Measurements from ENCODE around the gene CD81. TPM values are rescaled to one million over a fixed set of nuclear protein-coding genes. Genes with fewer than 3 reads are reported as not detected.

Gene CD81
- total and polyA plus RNA-seq, 2 experiments from 2014 or later, result 88.6 to 290 TPM

GRCh38 chr11:2348986-2349385, 28.1 kb upstream of the CD81 start:
- Histone ChIP-seq H3K9me2 (ENCODE audit: insufficient read depth) (no peaks in the 10 kb centered on the region), H3K27ac (ENCODE audit: low read depth) (no peak overlapping the region), H3K27me3 (ENCODE audit: insufficient read depth) (no peaks in the 10 kb centered on the region), H3F3A (replicated peaks; ENCODE audit: low read depth) (no peaks in the 10 kb centered on the region), H3K4me3 (no peak overlapping the region), H3K4me2 (no peak overlapping the region), H2AFZ (no peak overlapping the region), H3K4me1 (ENCODE audit: insufficient read depth) (no peaks in the 10 kb centered on the region), H4K20me1 (replicated peaks; ENCODE audit: insufficient read depth) (no peaks in the 10 kb centered on the region), H3K36me3 (ENCODE audit: insufficient read depth) (peaks cover 3% of the 10 kb centered on the region), H3K79me2 (replicated peaks; ENCODE audit: insufficient read depth) (no peaks in the 10 kb centered on the region)
- peaks cover 14% of the 10 kb centered on the region; the same call in 2 of the 3 replicates for H3K36me3 Mint-ChIP-seq (ENCODE audit: low read depth)
- peaks cover 60% of the 10 kb centered on the region for H3K9me3 Mint-ChIP-seq
- DNase-seq (ENCODE audit: low spot score) (no peak), ATAC-seq (no peak)
- H3K4me3 Mint-ChIP-seq, result no peak overlapping the region
- H3K27me3 Mint-ChIP-seq (ENCODE audit: insufficient read depth, low read depth, poor library complexity), result peaks cover 26% of the 10 kb centered on the region
- no peaks in the 10 kb centered on the region; the same call in 2 of the 3 replicates for H3K4me1 Mint-ChIP-seq
- no peak for TF ChIP-seq JUNB (IDR thresholded peaks at IDR 0.05; ENCODE audit: unreplicated experiment)
- no peak for TF ChIP-seq CREB1 (CRISPR knock-in tag; IDR thresholded peaks at IDR 0.05; ENCODE audit: low read depth)
- TF ChIP-seq REST (IDR thresholded peaks at IDR 0.05; ENCODE audit: unreplicated experiment), result no peak
- TF ChIP-seq POLR2AphosphoS5 (IDR thresholded peaks at IDR 0.05; ENCODE audit: low read depth), result no peak
- TF ChIP-seq ZNF331 (CRISPR knock-in tag; IDR thresholded peaks at IDR 0.05; ENCODE audit: low read depth), result no peak
- no peak for TF ChIP-seq EZH2phosphoT487 (IDR thresholded peaks at IDR 0.05; ENCODE audit: unreplicated experiment)
- TF ChIP-seq ZNF114 (CRISPR knock-in tag; IDR thresholded peaks at IDR 0.05), result no peak
- TF ChIP-seq CTCF (conservative IDR thresholded peaks at IDR 0.05; ENCODE audit: low read depth in 2 of 2), result no peak
- H3K27ac Mint-ChIP-seq, result no peak overlapping the region

- Mint-ChIP-seq H3K27me3 (ENCODE audit: insufficient read depth, low read depth, poor library complexity) (peaks cover 24% of the 10 kb centered on the region), H3K36me3 (ENCODE audit: low read depth) (peaks cover 15% of the 10 kb centered on the region; the same call in 2 of the 3 replicates), H3K4me1 (no peaks in the 10 kb centered on the region; the same call in 2 of the 3 replicates), H3K9me3 (peaks cover 57% of the 10 kb centered on the region), H3K4me3 (no peak overlapping the region), H3K27ac (no peak overlapping the region)
- Histone ChIP-seq H3K27me3 (ENCODE audit: insufficient read depth) (no peaks in the 10 kb centered on the region), H3K9me2 (ENCODE audit: insufficient read depth) (no peaks in the 10 kb centered on the region), H3K36me3 (ENCODE audit: insufficient read depth) (peaks cover 3% of the 10 kb centered on the region), H4K20me1 (replicated peaks; ENCODE audit: insufficient read depth) (no peaks in the 10 kb centered on the region), H3K4me1 (ENCODE audit: insufficient read depth) (no peaks in the 10 kb centered on the region), H2AFZ (no peak overlapping the region), H3K79me2 (replicated peaks; ENCODE audit: insufficient read depth) (no peaks in the 10 kb centered on the region), H3F3A (replicated peaks; ENCODE audit: low read depth) (no peaks in the 10 kb centered on the region), H3K27ac (ENCODE audit: low read depth) (no peak overlapping the region), H3K4me3 (no peak overlapping the region), H3K4me2 (no peak overlapping the region)
- no peak for ATAC-seq
- DNase-seq (ENCODE audit: low spot score), result no peak
- TF ChIP-seq ETS1 (IDR thresholded peaks at IDR 0.05) (no peak), POLR2AphosphoS5 (IDR thresholded peaks at IDR 0.05; ENCODE audit: low read depth) (no peak), EZH2 (IDR thresholded peaks at IDR 0.05; ENCODE audit: low read depth, unreplicated experiment) (no peak), CREB1 (CRISPR knock-in tag; IDR thresholded peaks at IDR 0.05; ENCODE audit: low read depth) (no peak), STAT1 (IDR thresholded peaks at IDR 0.05; ENCODE audit: unreplicated experiment) (no peak)
Measured at GRCh38 chr11:2351701-2352100, 25.4 kb upstream of the CD81 start.
